ENCODE results near the gene TUFT1. TPM values are rescaled to one million over a fixed set of nuclear protein-coding genes. Genes with fewer than 3 reads are reported as not detected.

Gene TUFT1
- total RNA-seq, 1 experiment from 2014 or later: 31.4 TPM

DNA sequence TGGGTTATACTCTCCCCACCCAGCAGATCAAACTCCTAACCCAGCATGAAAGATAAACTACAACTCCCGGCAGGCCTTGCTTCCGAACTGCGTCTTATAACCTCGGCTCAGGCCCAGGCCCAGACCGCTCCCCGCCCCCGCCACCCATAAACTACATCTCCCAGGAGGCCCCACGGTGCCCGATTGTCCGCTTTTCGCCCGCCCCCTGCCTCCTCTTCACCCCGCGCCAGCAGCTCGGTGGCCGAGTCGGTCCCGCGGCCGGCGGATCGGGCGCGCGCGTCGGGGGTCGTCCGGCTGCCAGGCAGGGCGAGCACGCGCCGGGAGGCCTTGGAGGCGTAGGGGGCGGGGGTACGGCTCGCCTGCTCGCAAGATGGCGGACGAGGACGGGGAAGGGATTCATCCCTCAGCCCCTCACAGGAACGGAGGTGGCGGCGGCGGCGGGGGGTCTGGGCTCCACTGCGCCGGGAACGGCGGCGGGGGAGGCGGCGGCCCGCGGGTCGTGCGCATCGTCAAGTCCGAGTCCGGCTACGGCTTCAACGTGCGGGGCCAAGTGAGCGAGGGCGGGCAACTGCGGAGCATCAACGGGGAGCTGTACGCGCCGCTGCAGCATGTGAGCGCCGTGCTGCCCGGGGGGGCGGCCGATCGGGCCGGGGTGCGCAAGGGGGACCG, 71.9 kb downstream of the TUFT1 start, which contains the start of gene SNX27:
Gene SNX27, plus strand, starts transcription at position 219 of the 669 bp plus-strand sequence. Its CDS starts 152 bp downstream, at position 371.
- peak within 1 kb of the TSS; percentile 76 for H3K27ac Mint-ChIP-seq (ENCODE audit: unreplicated experiment)
- no peaks in the 10 kb centered on the region for H3K27me3 Mint-ChIP-seq (ENCODE audit: unreplicated experiment)
- CTCF ChIA-PET: interaction anchor here (0.6 to 1.6 kb wide), 6 partner anchors 8 to 228 kb away, joined by 3 to 7 read pairs (median 4); no protein-coding TSS in a partner anchor
- intact Hi-C loops (cut with micrococcal nuclease; ENCODE audit: unreplicated experiment): loop anchor here (2.0 kb wide), 1 partner anchor 17 kb away; no protein-coding TSS in a partner anchor
- peaks cover 3% of the 10 kb centered on the region for H3K9me3 Mint-ChIP-seq (ENCODE audit: low read depth, unreplicated experiment)
- no TSS peak for BruUV-seq (replicated peaks)
- TF ChIP-seq, protein P1, sequence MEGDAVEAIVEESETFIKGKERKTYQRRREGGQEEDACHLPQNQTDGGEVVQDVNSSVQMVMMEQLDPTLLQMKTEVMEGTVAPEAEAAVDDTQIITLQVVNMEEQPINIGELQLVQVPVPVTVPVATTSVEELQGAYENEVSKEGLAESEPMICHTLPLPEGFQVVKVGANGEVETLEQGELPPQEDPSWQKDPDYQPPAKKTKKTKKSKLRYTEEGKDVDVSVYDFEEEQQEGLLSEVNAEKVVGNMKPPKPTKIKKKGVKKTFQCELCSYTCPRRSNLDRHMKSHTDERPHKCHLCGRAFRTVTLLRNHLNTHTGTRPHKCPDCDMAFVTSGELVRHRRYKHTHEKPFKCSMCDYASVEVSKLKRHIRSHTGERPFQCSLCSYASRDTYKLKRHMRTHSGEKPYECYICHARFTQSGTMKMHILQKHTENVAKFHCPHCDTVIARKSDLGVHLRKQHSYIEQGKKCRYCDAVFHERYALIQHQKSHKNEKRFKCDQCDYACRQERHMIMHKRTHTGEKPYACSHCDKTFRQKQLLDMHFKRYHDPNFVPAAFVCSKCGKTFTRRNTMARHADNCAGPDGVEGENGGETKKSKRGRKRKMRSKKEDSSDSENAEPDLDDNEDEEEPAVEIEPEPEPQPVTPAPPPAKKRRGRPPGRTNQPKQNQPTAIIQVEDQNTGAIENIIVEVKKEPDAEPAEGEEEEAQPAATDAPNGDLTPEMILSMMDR (IDR thresholded peaks at IDR 0.05; ENCODE audit: unreplicated experiment): no peak
- H3K36me3 Mint-ChIP-seq (ENCODE audit: insufficient read depth, unreplicated experiment): peaks cover 29% of the 10 kb centered on the region
- H3K4me3 Mint-ChIP-seq (ENCODE audit: low read depth, unreplicated experiment): peak within 1 kb of the TSS; percentile 83
- DNase-seq: peak; percentile 89
- peaks cover 50% of the 10 kb centered on the region for H3K4me1 Mint-ChIP-seq (ENCODE audit: low read depth, unreplicated experiment)

DNA sequence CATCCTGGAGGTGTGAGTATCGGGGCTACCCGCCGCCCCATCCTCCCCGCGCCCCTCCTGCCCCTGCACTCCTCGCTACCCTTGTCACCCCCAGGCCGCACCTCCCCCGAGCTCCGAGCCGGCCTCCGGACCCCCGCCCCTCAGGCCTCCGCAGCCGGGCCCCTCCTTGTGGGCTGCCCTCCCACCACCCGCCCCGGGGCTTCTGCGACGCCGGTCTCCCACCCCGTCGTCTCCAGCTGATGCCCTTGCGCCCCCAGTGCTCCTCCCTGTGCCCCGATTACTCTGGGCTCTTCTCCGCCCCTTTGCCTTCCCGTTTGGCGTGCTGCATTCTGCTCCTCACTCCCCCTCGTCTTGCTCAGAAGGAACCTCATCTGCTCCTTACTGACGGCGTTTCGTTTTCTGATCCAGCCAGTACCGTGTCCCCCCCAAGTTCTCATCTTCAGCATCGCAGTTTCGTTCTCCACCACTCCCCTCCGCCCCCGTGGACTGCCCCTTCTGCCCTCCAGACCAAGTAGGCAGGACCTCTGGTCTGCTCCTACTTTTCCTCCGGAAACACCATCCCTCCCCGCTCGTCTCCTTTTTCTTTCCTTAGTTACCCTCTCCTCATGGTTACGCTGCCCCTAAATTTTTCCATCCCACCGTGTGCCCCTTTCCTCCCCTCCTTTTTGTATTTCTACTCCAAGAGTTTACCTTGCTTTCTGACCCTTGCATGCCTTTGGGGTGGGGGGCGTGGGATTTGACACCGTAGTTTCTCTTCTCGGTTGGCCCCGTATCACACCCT, 72.6 kb downstream of the TUFT1 start:
- TF ChIP-seq, protein P1 (IDR thresholded peaks at IDR 0.05; ENCODE audit: unreplicated experiment): no peak
- peaks cover 3% of the 10 kb centered on the region for H3K9me3 Mint-ChIP-seq (ENCODE audit: low read depth, unreplicated experiment)
- peak overlapping the region; percentile 83 for H3K4me3 Mint-ChIP-seq (ENCODE audit: low read depth, unreplicated experiment)
- H3K27me3 Mint-ChIP-seq (ENCODE audit: unreplicated experiment): no peaks in the 10 kb centered on the region
- DNase-seq: no peak
- peaks cover 43% of the 10 kb centered on the region for H3K4me1 Mint-ChIP-seq (ENCODE audit: low read depth, unreplicated experiment)
- H3K27ac Mint-ChIP-seq (ENCODE audit: unreplicated experiment): peak overlapping the region; percentile 72
- H3K36me3 Mint-ChIP-seq (ENCODE audit: insufficient read depth, unreplicated experiment): peaks cover 29% of the 10 kb centered on the region
- intact Hi-C loops (cut with micrococcal nuclease; ENCODE audit: unreplicated experiment): no loop called here
- CTCF ChIA-PET: interaction anchor here (0.6 to 0.7 kb wide), 2 partner anchors 68 to 227 kb away, joined by 3 to 4 read pairs; no protein-coding TSS in a partner anchor
- no TSS peak for BruUV-seq (replicated peaks)

DNA sequence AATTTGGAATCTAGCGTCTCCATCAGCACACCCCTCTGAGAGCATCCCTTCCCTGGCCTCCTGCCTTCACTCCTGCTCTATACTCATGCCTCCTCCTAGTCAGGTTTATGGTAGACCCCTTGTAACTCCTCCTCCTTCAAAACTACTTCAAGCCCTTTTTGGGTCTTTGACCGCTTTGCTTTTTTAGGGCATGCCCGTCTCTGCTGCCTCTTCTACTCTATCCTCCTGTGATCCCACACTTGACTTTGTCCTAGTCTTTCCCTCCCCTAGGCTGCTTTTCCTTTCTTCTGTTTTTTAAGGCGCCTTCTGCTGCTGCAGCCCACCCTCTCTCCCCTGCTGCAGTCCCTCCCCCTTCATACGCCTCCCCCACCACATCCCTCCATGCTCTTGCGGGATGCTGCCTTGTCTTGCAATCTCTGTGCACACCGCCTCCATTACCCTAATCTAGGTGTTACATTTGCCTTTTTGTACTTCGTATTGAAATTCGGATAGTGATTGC, 73.2 kb downstream of the TUFT1 start:
- peaks cover under 1% of the 10 kb centered on the region for H3K9me3 Mint-ChIP-seq (ENCODE audit: low read depth, unreplicated experiment)
- BruUV-seq (replicated peaks): no TSS peak
- intact Hi-C loops (cut with micrococcal nuclease; ENCODE audit: unreplicated experiment): no loop called here
- peak overlapping the region; percentile 72 for H3K27ac Mint-ChIP-seq (ENCODE audit: unreplicated experiment)
- no peaks in the 10 kb centered on the region for H3K27me3 Mint-ChIP-seq (ENCODE audit: unreplicated experiment)
- peaks cover 37% of the 10 kb centered on the region for H3K4me1 Mint-ChIP-seq (ENCODE audit: low read depth, unreplicated experiment)
- DNase-seq: no peak
- TF ChIP-seq, protein P1 (IDR thresholded peaks at IDR 0.05; ENCODE audit: unreplicated experiment): no peak
- H3K4me3 Mint-ChIP-seq (ENCODE audit: low read depth, unreplicated experiment): peak overlapping the region; percentile 83
- peaks cover 29% of the 10 kb centered on the region for H3K36me3 Mint-ChIP-seq (ENCODE audit: insufficient read depth, unreplicated experiment)
- CTCF ChIA-PET: no interaction called here

DNA sequence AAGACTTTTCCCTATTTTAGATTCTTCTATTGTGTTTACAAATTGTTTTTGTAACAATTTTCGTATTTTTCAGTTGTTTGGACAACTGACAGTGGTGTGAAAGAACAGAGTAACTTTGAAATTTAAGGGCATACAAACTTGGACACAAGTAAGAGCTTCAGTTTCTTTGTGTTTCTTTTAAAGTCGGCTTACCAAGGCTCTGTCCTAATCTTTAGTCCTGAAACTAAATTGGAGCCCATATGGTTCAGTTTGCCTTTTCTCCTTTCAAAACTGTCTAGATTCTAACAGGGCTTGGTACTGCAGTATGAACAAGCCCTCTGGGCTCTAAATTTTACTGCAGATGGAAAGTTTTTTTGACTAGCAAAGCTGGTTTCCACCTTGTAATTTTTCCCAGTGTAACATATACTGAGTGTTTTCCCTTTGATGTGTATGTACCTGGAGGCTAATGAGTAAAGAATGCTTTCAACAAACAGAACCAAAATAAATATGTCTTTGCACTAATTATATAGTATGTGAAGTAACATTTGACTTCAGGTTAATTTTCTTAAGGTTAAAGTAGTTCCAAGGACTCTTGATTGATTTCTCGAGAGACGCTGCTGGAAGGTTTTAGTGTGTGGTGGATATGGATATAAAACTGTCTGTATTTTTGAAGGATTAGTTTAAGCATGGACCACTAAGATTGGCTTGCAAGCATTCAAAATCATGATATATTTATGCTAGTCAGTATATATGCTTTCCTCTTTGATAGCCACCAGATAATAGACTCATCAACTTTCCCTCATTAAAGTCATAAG, 75.8 kb downstream of the TUFT1 start:
- TF ChIP-seq, protein P1 (IDR thresholded peaks at IDR 0.05; ENCODE audit: unreplicated experiment): no peak
- H3K4me3 Mint-ChIP-seq (ENCODE audit: low read depth, unreplicated experiment): no peak overlapping the region
- peaks cover 50% of the 10 kb centered on the region for H3K4me1 Mint-ChIP-seq (ENCODE audit: low read depth, unreplicated experiment)
- intact Hi-C loops (cut with micrococcal nuclease; ENCODE audit: unreplicated experiment): loop anchor here (5.0 kb wide), 1 partner anchor 221 kb away; the partner anchor contains the start of gene C2CD4D
- DNase-seq: no peak
- CTCF ChIA-PET: no interaction called here
- H3K9me3 Mint-ChIP-seq (ENCODE audit: low read depth, unreplicated experiment): no peaks in the 10 kb centered on the region
- no peaks in the 10 kb centered on the region for H3K27me3 Mint-ChIP-seq (ENCODE audit: unreplicated experiment)
- H3K27ac Mint-ChIP-seq (ENCODE audit: unreplicated experiment): no peak overlapping the region
- BruUV-seq (replicated peaks): no TSS peak
- H3K36me3 Mint-ChIP-seq (ENCODE audit: insufficient read depth, unreplicated experiment): peaks cover 29% of the 10 kb centered on the region
